AG04450 (cell line): Measurements from ENCODE around the gene CHST11. TPM values are rescaled to one million over a fixed set of nuclear protein-coding genes. Genes with fewer than 3 reads are reported as not detected.

ENCODE experiments used
- CTCF ChIA-PET: fragments of 300-600, 350-600 bp; formaldehyde crosslinking; extraction: SDS; loops from one replicate; lab custom pipeline; 2022; ENCODE audit warnings: antibody characterized with exemption, inconsistent platforms; lab: Charles Lee
- POLR2A ChIA-PET: fragments of 350-600 bp; formaldehyde crosslinking; extraction: SDS; loops from one replicate; lab custom pipeline; 2021; ENCODE audit warnings: antibody characterized with exemption, inconsistent platforms; lab: Yijun Ruan, JAX
- DNase-seq: peaks from one replicate; pipeline ENCODE4 v3.0.0-alpha.2; 2011; ENCODE audit warnings: low read depth, low spot score
- H3K27ac ChIP-seq: one replicate; pipeline ENCODE4 v1.5.1; 2012; ENCODE audit warnings: low read depth, low read length, control low read depth
- H3K27me3 ChIP-seq: one replicate; pipeline ENCODE4 v1.6.0; 2012; ENCODE audit warnings: low read length; ENCODE audit not compliant: control insufficient read depth, insufficient read depth
- H3K4me3 ChIP-seq: 2 replicates; pipeline ENCODE4 v1.5.1; 2011; ENCODE audit warnings: mild to moderate bottlenecking, low read depth, low read length, control low read depth
- H3K9me3 ChIP-seq: 2 replicates; pipeline ENCODE4 v1.5.1; 2012; ENCODE audit warnings: low read length; ENCODE audit not compliant: control insufficient read depth, insufficient read depth
- CTCF ChIP-seq: IDR thresholded peaks from 2 replicates; pipeline ENCODE4 v1.5.1; 2011; ENCODE audit warnings: low read depth, low read length, control low read depth, inconsistent platforms
- polyA plus RNA-seq: library from polyadenylated mRNA; depleted of rRNA; stranded (reverse); fragments of >200 nt; gene quantifications from 2 replicates; pipeline ENCODE4 v1.2.3, GENCODE V29; 2011

CHST11 gene
- polyA plus RNA-seq, 1 experiment: 2.7 TPM

- DNase-seq: no peak
- no peak overlapping the region for H3K4me3 ChIP-seq
- ChIA-PET CTCF (interaction anchor here (1.1 kb wide), 1 partner anchor 15 kb away, joined by 5 read pairs; no protein-coding TSS in a partner anchor), POLR2A (no interaction called here)
- H3K9me3 ChIP-seq: no peaks in the 10 kb centered on the region
- peaks cover 7% of the 10 kb centered on the region for H3K27me3 ChIP-seq
- H3K27ac ChIP-seq: no peak overlapping the region
- peak; percentile 40 for TF ChIP-seq CTCF
These were observed 197.2 kb downstream of the CHST11 start for GRCh38 chr12:104653730-104654664.

GRCh38 chr12:104654665-104655609 lies 198.2 kb downstream of the CHST11 start:
- peaks cover 8% of the 10 kb centered on the region for H3K27me3 ChIP-seq
- H3K27ac ChIP-seq: no peak overlapping the region
- ChIA-PET POLR2A (no interaction called here), CTCF (interaction anchor here (1.1 kb wide), 1 partner anchor 14 kb away, joined by 5 read pairs; no protein-coding TSS in a partner anchor)
- H3K4me3 ChIP-seq: no peak overlapping the region
- DNase-seq: no peak
- TF ChIP-seq CTCF: no peak
- H3K9me3 ChIP-seq: no peaks in the 10 kb centered on the region

- H3K9me3 ChIP-seq: no peaks in the 10 kb centered on the region
- TF ChIP-seq CTCF: no peak
- DNase-seq: no peak
- ChIA-PET POLR2A (no interaction called here), CTCF (no interaction called here)
- no peak overlapping the region for H3K27ac ChIP-seq
- H3K27me3 ChIP-seq: peaks cover 8% of the 10 kb centered on the region
- H3K4me3 ChIP-seq: no peak overlapping the region
These were observed 199.6 kb downstream of the CHST11 start for GRCh38 chr12:104656383-104656782.

GRCh38 chr12:104656921-104657320 lies 200.2 kb downstream of the CHST11 start:
- CTCF ChIA-PET: no interaction called here
- Histone ChIP-seq H3K9me3 (no peaks in the 10 kb centered on the region), H3K4me3 (no peak overlapping the region), H3K27ac (no peak overlapping the region), H3K27me3 (peaks cover 8% of the 10 kb centered on the region)
- POLR2A ChIA-PET: no interaction called here
- peak; percentile 36 for DNase-seq
- no peak for TF ChIP-seq CTCF
